ENCODE data around the gene KDM3B.

Gene KDM3B

DNA sequence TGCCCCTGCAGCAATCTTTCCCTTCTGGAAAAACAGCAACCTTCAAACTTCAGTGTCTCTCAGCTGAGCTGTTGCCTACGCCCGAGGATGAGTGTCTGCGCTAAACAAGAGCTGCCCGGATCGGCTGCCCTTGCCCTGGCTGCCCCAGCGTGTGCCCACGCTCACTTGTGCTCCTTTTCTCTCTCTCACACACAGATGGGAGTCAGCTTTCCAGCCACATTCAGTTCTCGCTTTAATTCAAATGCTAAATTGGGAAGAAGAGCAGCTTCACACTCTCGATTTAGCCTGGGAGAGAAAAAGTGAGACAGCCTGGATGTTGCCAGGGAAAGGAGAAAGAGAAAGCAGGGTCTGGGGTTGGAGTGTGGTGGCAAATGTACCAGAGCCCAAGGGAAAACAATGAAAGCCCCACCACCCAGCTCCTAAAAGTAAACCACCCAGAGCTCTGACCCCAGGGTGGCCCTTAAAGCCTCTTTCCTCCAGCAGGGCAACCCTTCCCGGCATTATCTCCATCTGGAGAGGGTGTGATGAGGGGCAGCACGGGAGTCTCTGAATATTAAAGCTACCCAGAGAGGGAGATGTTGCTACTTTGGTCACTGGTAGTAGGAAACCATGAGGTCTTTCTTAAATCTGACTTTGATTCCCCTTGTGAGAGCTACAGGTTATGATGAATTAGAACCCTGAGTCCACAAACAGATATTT, 102.9 kb downstream of the KDM3B start:
- no peak overlapping the region for H3K4me3 ChIP-seq (ENCODE audit: low read length)
- TF ChIP-seq, protein P1, sequence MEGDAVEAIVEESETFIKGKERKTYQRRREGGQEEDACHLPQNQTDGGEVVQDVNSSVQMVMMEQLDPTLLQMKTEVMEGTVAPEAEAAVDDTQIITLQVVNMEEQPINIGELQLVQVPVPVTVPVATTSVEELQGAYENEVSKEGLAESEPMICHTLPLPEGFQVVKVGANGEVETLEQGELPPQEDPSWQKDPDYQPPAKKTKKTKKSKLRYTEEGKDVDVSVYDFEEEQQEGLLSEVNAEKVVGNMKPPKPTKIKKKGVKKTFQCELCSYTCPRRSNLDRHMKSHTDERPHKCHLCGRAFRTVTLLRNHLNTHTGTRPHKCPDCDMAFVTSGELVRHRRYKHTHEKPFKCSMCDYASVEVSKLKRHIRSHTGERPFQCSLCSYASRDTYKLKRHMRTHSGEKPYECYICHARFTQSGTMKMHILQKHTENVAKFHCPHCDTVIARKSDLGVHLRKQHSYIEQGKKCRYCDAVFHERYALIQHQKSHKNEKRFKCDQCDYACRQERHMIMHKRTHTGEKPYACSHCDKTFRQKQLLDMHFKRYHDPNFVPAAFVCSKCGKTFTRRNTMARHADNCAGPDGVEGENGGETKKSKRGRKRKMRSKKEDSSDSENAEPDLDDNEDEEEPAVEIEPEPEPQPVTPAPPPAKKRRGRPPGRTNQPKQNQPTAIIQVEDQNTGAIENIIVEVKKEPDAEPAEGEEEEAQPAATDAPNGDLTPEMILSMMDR (conservative IDR thresholded peaks at IDR 0.05; ENCODE audit: low read length): no peak
- no peak for DNase-seq (ENCODE audit: low read depth)

DNA sequence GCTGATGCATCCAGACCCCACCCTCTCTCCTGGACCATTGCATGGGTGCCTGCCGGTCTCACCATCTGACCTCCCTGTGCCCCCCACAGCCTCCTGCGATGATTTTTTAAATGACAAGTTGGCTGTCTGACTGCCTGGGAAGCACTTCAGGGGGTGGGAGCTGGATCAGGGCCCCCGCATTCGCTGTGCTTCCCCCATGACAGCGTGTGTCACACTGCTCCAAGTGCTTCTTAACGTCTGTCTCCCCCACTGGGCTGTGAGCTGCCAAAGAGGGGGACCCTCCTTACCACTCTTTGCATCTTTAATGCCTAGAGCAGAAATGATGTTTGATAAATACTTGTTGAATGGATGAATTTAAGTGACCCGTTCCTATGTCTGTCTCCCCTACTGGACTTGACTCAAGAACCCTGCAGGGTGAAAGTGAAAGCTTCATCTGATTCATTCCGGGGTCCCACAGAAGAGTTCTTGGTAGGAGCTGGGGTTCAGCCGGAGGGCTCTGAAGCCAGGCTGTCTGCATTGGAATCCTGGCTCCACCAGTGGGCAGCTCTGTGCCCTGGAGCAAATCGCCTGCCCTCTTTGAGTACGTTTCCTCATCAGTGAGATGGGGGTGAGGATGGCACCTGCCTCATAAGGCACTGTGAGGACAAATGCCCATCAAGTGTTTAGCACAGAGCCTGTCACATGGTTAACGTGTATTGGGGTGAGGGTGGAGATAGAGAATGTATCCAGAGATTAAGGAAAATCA, 105.2 kb downstream of the KDM3B start:
- no peak overlapping the region for H3K4me3 ChIP-seq (ENCODE audit: low read length)
- TF ChIP-seq, protein P1 (conservative IDR thresholded peaks at IDR 0.05; ENCODE audit: low read length): no peak; the same call in 1 of the 2 replicates
- DNase-seq (ENCODE audit: low read depth): no peak

DNA sequence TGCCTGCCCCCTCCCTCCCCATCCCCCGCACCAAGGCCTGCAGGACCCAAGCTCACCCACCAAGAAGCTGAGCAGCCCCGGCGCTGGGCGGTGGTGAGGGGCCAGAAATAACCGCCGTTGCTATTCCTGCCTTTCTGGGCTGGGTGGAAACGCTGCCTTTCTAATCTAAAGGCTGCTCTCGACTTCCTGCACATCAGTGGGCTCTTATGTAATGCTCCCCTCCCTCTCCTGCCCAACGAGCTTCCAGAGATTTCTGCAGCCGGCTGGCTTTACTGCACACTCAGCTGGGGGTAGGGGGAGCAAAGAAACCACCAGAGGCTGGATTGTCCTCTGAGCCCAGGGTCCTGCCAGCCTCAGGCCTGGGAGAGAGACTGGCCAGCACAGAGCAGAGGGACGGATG, 105.9 kb downstream of the KDM3B start:
- no peak overlapping the region for H3K4me3 ChIP-seq (ENCODE audit: low read length)
- TF ChIP-seq, protein P1 (conservative IDR thresholded peaks at IDR 0.05; ENCODE audit: low read length): no peak
- DNase-seq (ENCODE audit: low read depth): no peak

DNA sequence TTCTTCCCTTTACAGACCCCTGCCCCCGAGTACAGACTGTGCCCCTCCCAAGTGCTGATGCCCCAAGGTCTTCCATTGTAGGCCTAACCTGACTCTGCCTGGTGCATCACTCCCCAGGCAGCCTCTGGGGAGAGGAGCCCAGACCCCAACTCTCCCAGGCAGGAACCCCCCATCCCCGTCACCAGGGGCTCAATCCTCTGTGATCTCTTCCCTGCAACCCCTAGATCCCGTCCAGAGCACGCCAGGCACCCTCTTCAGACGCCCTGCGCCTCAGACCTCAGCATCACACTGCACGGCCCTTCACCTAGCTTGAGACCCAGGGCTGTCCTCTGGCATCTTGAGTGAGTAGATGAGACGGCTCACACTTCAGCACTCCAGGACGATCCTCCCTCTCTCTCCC, 106.4 kb downstream of the KDM3B start:
- no peak overlapping the region for H3K4me3 ChIP-seq (ENCODE audit: low read length)
- TF ChIP-seq, protein P1 (conservative IDR thresholded peaks at IDR 0.05; ENCODE audit: low read length): no peak
- no peak for DNase-seq (ENCODE audit: low read depth)

DNA sequence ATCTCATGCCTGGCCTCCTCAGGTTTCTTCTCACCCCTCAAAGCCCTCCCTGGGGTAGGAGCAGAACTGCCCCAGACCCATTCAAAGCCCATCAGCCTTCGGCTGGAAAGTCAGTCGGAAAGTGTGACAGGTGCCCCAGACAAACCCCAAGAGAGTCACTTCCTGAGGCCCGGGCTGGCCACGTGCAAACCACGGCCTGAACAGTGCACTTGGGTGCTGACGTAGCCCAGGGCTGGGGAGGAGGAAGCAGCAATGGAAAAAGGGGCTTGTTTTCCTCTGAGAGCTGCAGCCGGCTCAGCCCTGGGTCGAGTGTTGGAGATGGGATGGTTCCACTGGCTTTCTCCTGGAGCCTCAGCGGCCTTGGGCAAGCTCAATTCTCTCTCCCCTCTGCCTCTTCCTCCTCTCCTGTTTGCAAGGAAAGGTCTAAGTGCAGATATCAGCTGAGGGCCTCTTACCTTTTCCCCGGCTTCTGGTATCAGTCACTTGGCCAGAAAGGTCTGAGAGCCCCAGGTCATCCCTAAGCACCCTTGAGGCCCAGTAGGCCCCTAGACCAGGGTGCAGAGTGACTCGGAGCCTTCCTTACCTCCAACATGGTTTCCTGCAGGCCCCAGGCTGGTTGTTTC, 106.9 kb downstream of the KDM3B start:
- TF ChIP-seq, protein P1 (conservative IDR thresholded peaks at IDR 0.05; ENCODE audit: low read length): no peak
- no peak overlapping the region for H3K4me3 ChIP-seq (ENCODE audit: low read length)
- DNase-seq (ENCODE audit: low read depth): no peak

DNA sequence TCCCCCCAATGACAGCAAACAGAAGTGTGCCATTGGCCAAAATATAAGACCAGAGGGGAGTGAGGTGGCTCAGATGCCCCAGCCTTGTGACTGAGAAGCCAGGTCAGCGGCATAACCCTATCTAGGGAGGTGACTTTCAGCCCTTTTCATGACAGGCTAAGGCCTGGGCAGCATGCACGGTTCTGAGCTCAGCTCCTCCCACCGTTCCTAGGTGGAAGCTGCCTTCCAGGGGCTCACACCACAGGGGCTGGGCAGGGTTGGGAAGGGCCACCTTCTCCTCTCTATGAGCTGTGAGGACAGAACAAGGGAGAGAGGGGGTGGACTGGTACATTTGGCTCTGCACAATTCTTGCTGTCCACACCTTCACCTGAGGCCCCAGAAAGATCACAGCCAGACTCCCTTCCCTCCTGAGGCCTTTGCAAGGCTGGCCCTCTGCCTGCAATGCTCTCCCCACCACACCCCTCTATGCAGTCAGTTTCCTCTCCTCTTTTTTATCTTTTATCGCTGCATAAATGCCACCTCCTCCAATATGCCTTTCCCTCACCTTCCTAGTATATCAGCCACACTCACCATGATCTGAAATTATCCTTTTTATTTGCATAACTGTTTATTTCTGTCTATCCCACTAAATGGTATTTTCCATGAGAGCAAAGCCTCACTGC, 107.7 kb downstream of the KDM3B start:
- TF ChIP-seq, protein P1 (conservative IDR thresholded peaks at IDR 0.05; ENCODE audit: low read length): no peak
- no peak overlapping the region for H3K4me3 ChIP-seq (ENCODE audit: low read length)
- DNase-seq (ENCODE audit: low read depth): no peak
